Stimulated activated CD4-positive, alpha-beta T cell treated with anti-CD3 and anti-CD28 coated beads, Interleukin-1b, Interleukin-23, amount 100 ng/mL, for 48 hours (primary cell): ENCODE data around the gene SLC6A11.

Experiments
- DNase-seq: peaks from one replicate; pipeline ENCODE4 v3.0.0-alpha.2; 2020

Gene SLC6A11

DNA sequence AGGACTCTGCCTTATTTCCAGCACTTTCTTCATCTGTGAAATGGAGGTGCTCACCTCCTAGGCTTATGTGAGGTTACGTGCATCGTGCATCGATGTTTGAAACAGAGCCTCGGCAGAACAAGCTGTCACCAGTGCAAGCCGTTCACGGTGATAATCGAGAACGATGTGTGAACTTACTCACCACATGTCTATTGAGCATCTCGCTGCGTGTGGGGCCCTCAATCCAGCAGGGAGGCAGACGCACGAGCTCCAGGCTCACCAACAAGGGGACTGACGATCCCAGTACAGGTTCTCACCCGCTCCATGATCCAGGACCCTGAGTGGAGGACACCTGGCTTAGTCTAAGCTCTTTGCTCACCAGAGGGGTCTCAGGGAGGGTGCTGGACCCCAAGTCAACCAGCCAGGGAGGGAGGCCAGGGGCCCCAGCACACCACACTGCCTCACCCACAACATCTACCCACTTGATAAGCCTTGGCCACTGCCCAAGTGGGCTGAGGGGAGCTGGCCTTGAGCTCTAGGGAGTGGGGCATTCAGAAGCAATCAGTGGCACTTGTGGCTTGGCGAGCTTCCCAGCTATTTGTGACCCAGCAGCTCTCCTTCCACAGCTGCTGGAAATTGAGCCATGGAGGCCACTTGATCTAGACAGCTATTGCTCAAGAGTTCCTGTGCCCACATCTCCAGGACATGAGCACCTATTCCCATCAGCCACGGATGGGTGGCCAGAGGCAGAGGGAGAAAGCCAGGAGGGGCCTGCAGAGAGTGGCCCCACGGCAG lies 142.1 kb downstream of the SLC6A11 start:
- no peak for DNase-seq

DNA sequence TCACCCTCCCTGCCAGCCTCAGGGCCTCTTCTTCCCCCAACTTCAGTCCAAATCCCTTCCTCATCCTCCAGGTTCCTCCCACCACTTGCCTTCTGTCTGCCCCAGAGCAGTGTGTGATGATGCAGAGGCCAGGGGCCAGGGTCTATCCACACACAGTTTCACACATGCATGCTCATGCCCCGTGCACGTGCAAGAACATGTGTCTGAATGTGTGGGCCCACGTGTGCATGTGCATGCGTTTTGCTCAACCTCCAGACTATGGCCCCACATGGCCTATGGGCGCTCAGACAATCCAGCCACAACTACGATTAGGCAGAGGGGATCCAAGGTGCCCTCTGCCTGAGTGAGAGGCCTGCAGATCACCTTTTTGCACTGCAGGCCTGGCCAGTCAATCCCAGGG lies 144.2 kb downstream of the SLC6A11 start:
- no peak for DNase-seq

DNA sequence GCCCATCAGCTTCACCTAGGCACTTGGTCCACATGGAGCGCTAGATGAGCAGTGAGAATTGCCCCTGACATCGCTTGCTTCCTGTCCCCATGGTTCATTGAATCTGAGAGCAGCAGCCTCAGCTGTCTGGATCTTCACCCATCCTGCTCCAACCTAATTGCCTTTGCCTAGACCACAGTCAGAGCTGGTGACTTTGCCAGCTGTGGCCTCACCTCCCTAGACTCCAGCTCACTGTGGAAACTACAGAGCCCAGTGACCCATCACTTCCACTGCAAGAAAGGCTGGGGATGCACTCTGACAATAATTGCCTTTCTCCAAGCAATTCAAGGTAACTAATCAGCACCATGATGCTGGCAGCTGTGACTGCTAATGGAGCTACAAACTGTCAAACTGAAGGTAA lies 145.9 kb downstream of the SLC6A11 start:
- DNase-seq: no peak

DNA sequence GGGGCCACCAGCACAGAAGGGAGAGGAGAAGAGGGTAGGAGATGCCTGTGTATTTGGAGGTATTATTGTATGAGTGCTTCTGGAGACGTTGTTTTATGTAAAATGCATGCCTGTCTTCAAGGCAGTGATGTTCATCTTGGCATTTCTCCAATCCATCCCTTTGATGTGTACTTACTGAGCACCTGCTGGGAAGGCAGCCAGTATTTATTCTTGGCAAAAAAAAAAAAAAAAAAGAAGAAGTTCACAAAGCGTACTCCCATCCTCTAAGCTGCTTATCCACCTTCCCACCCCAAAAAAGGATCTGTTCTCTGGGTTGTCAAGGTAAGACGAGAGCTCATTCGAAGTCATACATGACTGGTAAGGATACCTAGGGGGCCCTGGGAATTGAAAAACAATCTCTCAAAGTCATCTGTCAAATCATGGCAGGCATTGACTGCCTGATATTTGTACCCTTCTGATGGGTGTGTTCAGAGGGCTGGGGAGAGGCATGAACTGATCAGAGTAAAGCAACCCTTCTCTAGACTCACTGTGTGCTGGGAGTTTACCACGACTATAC lies 146.5 kb downstream of the SLC6A11 start:
- no peak for DNase-seq

DNA sequence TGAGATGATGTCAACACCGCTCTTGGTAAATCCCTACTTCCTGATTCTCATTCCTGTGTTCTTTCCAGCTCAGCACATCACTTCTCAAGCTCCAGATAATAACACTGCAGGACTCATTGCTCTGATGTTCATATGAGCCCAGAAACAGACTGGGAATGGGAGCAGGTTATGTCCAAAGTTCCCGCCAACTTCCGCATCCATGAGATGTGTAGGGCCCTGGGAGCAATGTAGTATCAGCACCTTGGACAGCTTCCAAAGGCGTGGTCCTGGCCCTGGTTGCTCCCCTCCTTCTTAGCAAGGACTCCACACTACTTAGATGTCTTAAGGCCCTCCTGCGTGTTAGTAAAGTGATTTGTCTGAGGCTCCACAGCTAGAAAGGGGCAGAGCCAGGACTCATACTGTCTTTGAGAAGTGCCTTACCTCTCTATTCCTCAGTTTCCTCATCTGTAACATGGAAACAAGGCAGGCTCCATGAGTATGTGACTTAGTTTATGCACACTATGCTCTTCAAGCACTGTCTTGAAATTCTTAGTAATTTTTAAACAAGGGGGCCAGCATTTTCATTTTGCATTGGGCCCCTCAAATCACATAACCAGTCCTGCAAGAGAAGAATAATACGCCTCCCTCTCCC lies 148.6 kb downstream of the SLC6A11 start:
- no peak for DNase-seq

DNA sequence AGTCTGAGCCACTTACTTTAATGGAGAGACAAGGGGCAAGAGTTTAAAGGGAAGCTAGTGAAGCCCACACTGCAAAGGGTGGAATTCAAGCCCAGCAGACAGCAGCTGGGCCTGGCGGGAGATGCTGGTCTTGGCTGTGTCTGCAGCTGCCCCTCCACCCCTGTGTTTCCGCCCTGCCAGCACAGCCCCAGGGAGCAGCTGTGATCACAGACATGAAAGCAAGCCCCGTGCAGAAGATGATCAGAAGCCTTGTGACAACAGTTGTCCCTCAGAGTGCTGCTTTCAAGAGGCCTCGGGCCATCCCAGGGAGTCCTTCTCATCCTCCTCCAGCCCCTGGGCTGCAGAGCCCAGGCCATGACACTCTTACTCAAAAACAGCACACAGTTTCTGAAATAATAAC lies 152.4 kb downstream of the SLC6A11 start:
- DNase-seq: no peak

DNA sequence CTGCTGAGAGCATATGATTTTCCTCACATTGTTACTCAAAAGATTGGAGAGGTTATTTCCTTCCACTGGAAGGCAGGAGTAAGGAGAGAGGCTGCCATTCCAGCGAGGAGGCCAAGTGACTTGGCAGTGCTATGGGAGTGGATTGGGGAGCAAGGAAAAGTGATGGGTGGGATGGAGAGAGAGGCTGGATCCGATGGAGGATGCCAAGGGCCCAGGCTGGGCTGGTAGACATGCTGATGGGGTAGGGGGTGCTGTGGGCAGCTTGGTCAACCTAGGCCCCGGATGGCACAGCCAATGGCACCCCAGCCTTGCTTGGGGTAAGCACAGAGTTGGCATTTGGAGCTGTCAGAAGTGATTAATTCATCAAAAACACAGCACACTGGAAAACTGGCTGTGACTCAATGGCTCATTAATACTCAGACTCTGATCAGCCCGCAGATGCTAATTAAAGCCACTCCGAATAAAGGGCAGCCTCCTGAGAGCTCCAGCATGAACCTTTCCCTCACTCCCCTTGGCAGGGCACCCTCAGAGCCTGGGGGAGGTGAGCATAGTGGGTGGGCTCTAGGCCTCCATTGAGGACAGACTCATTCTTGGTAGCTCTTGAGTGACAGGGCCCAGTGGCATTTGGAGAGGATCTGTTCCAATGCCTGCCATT lies 154.4 kb downstream of the SLC6A11 start:
- DNase-seq: no peak

DNA sequence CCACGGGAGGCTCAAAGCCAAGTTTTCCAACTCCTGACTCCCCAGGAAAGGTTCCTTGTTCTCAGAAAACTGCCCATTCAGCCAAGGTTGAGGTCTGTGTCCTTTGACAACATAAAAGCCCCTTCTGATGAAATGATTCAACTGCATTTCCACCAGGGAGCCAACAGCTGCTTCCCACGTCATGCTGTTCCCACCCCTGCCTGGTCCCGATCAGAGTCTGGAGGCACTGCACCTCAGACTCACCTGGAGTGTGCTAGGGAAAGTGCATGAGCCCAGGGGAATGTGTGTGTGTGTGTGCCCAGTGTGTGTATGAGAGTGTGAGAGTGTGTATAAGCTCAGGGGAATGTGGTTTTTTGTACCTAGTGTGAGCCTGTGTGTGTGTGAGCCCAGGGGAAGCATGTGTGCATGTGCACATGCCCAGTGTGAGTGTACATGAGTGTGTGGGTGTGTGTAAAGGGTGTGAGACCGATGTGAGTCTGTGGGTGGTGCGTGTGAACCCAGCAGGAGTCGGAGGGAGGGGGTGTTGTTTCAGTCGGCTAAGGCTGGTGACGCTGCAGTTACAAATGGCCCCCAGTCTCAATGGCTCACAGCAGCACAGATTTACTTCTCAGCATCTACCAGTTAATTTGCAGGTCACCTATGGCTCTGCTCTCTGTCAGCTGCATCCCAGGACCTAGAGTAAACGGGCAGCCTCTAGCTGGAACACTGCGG lies 156.2 kb downstream of the SLC6A11 start:
- no peak for DNase-seq

DNA sequence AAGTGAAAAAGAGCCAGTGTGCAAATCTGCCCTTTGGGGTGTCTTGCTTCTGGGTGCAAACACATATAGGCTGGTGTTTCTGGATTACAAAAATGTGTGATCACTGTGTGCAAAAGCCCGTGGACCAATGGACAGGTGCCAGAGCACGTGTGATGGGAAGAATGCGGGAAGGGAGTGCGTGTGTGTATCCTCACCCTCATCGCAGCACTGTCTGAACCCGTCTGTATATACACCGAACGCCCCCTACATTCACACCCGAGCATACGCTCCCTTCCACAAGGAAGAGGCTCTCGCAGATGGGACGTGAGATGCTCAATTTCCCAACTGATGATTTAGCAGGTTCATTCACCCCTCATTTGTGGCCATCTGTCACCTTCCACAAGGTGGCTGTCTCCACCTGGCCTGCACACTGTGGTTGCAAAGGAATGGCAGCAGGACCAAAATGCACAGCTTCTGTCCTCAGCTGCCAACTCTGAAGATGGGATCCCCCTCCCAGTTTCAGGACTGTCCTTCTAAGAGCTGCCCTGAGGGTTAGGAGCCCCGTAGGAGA lies 157.1 kb downstream of the SLC6A11 start:
- no peak for DNase-seq

DNA sequence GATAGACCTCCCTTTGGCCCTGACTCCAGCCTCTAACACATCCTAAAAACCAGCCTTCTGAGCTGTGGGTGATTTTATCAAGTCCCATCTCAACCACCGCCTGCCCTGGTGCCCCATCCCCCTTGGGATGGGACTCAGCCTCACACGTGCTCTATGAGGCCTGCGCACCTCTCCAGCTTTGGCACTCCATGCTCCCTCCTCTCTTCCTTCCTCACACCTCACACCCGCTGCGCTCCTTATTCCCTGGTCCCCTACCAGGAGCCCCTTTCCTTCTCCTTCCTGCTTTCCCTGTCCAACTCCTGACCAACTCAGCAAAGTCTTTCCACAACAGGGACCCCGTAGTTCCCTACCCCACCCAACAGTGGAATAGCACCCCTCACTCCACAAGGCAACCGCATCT lies 158.1 kb downstream of the SLC6A11 start:
- DNase-seq: no peak

DNA sequence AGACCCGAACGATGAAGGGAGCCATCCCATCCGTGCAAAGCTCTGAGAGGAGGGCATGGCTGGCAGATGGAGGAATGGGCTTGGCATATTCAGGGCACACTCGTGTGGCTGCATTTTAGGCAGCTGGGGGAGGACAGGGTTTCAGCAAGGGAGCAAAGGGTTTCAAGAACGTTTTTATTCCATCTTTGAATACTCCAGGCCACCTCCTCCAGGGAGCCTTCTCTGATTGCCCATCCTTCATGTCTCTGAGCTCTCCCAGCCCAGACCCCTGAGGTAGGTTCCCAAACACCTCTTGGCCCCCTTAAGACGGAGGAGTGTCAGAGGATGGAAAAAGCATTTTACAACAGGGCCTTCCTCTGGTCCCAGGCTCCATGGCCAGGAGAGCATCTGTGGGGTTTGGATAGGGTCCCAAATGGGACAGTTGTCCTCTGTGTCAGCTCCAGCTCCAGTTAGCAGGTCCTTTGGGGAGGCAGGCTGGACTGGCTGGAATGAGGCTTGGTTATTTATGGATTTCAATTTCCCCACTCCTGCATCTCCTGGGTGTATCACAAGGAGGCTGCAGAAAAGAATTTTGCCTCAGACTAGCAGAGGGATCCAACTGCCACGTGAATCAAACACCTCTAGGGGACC lies 158.8 kb downstream of the SLC6A11 start:
- no peak for DNase-seq

DNA sequence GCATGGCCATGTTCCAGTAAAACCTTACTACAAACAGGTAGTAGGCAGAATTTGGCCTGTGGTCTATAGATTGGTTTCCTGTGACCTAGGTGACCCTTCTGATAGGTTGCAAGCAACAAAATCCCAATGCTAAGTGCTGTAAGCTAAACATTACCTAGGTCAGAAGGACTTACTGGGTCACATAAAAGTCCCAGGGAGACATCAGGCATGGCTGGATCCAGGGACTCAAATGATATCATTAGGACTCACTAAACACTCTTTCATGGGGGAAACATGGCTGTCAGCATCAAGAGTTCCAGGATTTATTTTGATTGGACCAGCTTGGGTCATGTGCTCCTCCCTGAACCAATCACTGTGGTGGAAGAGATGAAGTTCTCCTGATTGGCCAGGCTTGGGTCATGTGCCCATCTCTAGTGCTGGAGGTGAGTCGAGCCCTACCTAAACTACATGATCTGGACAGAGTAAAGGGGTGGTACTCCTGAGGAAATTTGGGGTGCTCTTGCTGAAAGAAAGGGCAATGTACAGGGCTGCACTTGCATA lies 159.7 kb downstream of the SLC6A11 start:
- no peak for DNase-seq

DNA sequence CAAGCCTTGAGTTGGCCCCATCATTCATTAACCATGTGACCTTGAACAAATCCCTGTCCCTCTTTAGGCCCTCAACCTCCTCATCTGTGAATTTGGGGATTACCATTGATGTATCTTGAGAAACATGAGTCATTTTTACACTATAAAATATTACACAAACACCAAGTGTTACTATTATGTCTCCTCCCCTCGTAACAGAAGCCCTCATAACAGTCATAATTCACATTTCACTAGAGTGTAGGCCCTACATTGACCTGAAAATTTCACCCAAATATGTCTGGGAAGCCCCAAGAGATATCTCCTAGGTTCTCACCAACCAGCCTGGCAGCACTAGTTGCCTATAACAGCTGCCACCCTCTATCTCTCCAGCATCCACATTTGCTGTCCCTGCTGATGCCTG lies 160.7 kb downstream of the SLC6A11 start:
- no peak for DNase-seq

DNA sequence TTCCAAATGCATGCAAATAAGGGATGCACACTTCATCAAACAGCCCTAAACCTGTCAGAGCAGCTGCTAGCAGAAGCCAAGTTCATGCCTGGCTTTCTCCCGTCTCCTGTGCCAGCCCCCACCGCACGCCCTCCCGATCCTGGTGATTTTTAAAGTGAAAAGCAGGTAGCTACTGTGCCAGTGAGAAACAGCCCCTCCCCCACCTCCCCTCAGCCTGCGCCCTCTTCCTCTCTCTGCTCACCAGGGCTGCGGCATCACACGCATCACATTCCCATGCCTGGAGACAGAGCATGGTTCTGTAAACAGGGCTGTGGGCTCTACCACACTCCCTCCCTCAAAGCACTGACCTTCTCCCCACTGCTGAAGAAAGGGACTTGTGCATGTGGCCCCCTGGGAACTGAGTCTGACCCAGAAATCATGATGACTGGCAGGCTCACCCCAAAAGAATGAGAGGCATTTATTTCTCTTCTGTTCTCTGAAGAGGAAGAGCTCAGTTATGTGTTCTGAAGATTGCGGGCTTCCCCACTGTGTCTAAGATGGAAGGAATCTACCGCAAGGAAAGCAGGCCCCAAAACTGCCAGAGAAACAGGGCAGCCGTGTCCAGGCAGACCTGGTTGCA lies 162.0 kb downstream of the SLC6A11 start:
- DNase-seq: no peak

DNA sequence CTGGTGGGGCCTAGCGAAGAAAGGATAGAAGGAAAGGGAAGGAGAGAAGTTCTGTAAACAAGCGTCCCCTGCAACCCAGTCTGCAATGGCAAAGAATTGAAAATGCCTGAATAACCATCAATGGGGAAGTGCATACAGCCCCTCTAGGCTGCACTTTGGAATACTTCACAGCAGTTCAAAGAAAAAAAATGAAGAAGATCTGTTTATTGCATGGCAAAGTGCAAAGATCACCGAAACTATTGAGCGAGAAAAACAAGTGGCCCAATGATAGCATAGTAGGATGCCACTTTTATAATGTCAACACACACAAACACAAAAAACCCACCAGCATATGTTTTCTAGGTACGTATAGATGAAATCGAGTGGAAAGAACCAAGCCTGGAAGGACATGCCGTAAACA lies 162.9 kb downstream of the SLC6A11 start:
- DNase-seq: no peak

DNA sequence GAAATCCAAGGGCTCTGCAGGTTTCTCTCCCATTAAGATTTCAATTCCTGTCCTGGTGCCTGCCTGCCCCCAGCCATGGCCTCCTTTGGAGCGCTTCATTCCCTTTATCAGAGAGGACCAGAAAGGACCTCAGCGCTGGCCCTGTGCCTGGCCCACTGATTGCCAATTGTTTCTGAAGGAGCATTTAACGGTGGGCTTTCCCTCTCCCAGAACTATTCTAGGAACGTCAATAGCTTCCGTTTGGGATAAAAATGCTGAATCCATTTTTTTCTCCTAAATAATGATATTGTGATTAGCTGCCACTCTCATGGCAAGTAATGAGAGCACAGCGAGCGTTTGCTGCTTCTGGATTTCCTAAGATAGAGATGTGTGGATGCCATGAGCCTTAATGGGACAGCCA lies 164.3 kb downstream of the SLC6A11 start:
- no peak for DNase-seq

DNA sequence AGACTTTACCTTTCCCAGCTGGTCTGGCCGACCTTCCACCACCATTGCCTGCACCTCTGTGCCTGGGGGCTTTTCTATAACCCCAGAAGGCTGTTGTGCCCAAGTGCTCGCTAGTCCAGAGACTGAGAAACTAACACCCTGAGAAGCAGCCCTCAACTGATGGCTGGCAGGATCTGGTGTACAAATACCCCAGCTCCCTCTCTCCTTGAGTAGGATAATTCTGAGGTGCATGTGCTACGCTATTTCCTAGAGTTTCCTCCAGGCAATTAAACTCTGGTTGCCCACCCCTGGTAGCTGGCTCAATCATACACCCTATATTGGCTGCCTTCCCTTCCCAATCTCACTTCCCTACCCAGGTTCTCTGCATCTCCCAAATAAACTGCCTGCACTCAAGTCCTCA lies 165.0 kb downstream of the SLC6A11 start:
- no peak for DNase-seq

DNA sequence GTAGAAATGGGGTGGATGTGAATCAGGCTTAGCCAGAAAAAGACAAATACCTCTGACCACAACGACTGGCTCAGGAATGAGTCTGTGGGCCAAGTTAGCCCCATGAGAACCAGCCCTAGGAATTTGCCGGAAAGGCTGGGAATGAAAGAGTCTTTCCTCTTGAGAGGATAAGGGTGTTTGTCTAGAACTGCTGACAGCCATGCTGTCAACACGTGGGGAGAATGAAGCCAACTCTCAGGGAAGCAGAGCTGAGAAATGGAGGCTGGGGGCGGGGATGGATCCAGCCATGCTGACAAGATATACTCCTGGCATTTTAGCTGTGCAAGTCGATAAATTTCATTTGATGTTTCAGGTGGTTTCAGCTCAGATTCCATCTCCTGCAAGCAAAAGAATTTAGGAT lies 165.9 kb downstream of the SLC6A11 start:
- no peak for DNase-seq

DNA sequence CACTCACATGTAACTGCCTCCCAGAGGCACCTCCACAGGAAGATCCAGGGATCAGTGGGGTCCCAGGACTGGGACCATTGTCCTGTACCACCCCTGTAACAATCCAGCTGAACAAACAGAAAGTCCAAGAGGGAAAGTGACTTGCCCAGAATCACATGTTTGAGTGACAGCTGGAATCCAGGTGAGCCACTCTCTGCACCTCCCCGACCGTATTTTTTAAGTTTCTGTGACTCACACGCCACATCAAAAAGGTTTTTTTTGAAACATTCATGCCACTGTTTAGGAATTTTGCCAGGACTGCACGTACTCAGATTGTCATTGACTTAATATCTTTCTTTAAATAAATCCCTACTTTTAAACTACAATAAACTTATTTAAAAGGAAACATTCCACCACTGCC lies 166.8 kb downstream of the SLC6A11 start:
- DNase-seq: no peak

DNA sequence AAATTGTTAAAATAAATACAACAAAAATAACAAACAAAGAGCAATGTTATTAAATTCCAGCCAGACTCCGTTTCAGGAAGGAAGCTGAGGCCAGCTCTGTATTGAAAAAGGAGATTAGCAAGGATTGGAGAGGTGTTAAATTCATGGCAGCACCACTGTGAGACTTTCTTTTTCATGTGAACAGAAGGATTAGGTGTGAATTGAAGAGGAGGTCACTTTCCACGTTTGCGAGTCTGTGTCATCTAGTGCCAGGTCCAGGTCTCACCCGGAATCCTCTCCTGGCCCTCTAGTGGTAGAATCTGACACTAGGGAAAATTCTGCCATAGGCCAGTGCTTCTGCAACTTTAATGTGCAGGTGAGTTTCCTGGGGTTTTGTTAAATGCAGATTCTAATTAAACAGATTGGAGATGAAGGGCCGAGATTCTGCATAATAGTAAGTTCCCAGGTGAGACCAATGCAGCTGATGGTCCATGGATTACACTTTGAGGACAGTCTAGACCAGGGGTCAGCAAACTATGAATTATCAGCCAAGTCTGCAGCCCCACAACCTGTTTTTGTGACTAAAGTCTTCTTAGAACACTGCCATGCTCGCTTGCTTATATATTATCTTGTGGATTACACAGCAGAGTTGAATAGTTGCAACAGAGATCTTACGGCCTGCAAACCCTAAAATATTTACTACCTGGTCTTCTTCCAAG lies 167.3 kb downstream of the SLC6A11 start:
- DNase-seq: no peak

DNA sequence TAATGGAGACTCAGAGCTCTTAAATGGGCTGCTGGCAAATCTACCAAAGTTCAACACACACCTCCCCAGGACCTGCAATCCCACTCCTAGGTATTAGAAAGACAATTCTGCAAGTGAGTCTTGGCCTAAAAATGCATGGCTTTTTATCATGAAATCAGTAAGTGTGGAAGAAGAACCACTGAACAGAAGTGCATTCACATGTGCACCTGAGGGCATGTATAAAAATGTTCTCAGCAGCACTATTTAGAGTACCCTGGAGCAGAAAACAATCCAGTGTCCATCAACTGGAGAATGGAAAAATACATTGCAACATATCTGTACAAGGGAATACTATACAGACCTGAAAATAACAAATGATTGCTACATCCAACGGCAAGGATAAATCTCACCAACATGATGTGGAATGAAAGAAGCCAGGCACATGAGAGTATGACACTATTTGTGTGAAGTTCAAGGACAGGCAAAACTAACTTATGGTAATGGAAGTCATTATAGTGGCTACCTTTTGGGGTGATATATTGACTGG lies 168.4 kb downstream of the SLC6A11 start:
- DNase-seq: no peak
